GM18867 (cell line): ENCODE results near the gene DMD.

Source experiments
- ATAC-seq: cut with Tn5 transposase; IDR thresholded peaks from one replicate; pipeline ENCODE4 v1.9.1; 2021; ENCODE audit warnings: mild to moderate bottlenecking, moderate library complexity; ENCODE audit not compliant: unreplicated experiment

DMD gene

DNA sequence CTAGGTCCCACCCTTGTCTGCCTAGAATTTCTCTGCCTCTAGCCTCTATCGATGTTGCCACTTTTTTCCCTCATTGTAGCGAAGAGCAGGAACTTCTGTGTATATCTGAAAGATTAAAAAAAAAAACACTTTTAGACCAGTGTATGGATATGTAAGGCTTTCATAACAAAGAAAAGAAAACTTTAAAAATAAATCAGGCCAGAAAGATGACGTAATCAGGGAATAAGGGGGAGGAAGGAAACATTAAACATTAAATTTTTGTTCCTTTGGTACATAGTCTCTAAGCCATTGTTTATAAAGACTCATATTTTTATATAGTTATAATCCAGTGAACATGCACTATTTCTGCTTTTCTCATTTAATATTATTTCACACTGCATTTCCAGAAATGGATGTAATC is 2113.3 kb downstream of the DMD start:
- ATAC-seq, result no peak

DNA sequence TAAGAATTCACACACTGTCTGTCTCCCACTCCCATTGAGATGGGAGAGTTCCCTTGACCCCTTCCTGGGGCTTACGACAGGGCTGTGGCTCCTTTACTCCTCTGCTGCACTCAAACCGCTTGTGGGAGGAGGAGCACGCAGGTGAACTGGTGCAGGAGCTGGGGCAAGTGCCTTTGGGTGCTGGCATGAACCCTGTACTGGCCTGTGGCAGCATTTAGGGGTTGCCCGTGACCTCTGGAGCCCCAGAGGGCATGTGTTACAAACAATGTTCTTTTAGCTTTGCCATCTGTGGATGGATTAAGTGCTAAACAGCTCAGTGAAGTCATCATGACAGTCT is 2117.7 kb downstream of the DMD start:
- ATAC-seq, result peak; percentile 33

DNA sequence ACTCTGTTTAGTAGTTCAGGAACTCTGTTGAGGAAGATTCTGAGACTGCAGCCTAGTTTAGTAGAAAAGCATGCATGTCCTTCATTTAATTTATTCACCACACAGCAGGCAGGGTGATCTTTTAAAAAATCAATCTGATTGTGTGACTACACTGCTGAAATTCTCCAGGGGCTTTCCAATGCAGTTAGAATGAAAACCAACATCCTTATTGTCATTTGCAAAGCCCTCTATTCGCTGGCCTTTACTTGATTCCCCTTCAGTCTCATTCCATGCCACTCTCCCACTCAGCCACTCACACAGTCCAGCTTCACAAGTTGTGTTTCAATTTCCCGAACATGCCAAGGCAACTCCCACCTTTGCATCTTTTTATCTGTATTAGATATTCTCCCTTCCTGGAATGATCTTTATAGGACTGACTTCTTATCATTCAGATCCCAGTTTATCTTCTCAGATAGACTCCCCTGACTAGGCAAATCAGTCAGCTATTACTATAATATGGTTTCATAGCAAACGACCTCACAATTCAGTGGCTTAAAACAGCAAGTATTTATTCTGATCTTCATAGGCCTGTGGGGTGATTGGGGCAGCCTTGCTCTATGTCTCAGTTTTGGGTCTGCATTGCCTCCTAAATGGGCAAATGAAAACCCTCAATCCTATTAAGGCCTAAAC is 2118.2 kb downstream of the DMD start:
- ATAC-seq, result peak; percentile 63

DNA sequence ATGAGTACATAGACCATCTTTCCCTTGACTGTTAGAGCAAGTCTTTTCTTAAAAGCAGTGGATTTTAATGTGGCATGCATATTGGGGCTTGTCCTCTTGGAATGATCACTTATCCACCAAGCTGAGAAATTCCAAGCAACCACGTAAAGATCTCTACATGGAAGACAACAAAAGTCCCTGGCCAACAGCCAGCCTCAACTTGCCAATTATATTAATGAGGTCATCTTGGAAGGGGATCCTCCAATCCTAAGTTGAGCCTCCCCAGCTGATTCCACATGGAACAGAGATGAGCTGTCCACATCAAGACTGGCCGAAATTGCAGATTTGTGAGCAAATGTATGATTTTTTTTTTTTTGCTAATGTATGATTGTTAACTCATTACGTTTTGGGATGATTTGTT is 2118.9 kb downstream of the DMD start:
- peak; percentile 3 for ATAC-seq

DNA sequence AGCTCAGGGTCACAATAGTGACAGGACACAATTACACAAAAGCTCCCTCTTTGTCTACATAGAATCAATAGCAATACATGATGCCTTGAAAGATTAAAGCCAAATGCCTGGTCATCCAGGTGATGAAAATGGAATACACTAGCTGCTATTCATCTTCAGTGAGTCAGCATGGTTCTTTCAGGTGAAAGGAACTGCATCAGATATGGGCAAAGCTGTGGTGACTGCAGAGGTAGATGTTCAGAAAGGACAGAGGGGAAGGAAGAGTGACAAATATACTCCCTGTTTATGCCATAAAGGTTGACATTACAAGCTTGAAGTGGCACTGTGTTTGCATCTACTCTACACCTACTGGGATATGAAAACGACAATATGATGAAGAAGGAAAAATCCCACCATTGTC is 2119.5 kb downstream of the DMD start:
- ATAC-seq, result no peak

DNA sequence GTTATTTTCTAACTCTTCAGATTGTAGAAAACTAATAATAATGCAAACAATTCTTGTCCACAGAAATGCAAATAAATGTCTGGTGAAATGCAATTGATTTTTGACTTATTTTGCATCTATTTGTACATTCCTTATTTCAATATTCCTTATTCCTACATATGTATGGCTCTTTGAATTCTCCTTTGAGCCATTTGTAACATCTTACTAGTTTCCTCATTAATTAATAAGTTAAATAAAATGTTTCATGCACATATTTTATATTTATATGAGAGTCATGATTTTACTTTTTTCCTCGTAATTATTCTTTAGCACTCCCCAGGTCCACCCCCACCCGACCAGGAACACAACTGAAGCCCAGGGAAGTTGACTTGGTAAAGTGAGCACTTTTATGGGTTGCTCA is 2136.8 kb downstream of the DMD start:
- ATAC-seq, result no peak

DNA sequence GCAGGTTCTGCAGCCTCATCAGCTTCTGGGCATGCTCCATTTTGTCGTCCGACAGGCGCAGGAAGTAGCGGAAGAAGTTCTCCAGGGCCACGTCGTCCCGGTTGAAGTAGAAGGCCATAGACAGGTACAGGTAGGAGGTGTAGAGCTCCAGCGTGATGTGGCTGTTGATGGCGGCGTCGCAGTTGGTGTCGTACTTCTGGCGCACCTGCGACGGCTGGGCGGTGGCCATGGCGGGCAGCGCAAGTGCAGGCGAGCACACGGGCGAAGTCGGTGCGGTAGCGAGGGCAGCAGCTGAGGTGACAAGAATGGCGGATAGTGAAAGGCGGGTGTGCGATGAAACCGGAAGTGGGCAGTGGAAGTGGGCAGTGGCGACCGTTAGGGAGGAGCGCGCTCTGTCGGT is 2139.6 kb downstream of the DMD start, which contains the start of gene FTHL17:
Gene FTHL17 (minus strand): TSS at position 317 of the 400 bp plus-strand sequence. CDS start 88 bp downstream, at position 229.
- ATAC-seq, result no peak

DNA sequence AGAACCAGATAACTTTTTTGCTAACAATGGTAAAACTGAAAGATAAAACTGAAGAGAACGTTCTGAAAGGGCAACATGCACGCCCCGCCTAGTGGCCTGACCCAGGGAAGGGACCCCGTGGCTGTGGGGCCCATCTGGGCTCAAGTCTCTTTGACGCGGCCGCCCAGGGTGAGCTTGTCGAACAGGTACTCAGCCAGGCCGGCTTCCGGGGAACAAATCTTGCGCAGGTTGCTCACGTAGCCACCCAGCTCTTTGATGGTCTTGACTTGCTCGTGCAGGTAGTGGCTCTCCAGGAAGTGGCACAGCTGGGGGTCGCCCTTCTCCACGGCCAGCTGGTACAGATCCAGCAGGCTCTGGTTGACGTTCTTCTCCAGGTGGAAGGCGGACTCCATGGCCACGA is 2140.1 kb downstream of the DMD start:
- ATAC-seq, result no peak

DNA sequence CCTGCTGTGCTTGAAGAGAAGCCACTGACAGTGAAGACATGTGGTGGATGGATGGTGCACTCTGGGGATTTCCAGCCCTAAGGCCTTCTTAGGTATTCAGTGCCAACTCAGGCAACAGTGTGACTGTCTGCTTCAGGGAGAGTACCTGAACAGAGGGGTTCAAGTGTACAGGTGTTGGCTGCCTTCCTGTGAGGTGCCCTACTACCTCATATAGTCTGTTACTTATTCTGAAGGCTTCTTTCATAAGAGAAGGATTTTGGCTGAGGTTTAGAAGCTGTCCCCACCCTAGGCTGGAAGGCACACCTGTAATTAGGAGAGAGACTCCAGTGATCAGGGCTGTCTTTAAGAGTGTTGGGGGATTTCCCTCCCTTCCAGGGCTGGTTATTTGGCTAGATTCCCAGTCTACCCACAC is 2141.3 kb downstream of the DMD start:
- peak; percentile 71 for ATAC-seq
